NCI-H2029 treated with DMSO at 0.1 percent for 48 hours (cell line): ENCODE results near the gene EPB41L5.
"Not testable (repeated sequence)": the region's sequence is repeated elsewhere in the genome, so short reads cannot be mapped to it uniquely, and the experiment has no call there.

Source experiments
- DNase-seq: peaks from one replicate; lab custom pipeline; 2025; lab: John Stamatoyannopoulos, UW

The EPB41L5 gene

GRCh38 chr2:120141300-120142069 lies 128.6 kb downstream of the EPB41L5 start:
- DNase-seq, result no peak

GRCh38 chr2:120142528-120143219 lies 129.8 kb downstream of the EPB41L5 start:
- no peak for DNase-seq

DNA sequence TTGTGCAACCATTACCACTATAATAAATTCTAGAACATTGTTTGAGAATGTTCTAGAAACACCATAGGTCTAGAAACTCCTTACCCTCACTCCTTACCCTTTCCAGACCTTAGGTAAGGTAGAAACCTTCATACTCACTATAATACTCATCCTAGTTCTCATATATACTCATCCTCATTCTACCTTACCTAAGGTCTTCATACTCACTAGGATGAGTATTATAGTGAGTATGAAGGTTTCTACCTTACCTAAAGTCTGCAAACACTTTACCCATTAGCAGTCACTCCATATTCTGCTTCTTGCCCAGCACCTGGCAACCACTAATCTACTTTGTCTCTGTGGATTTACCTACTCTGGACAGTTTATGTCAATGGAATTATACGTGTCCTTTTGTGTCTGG lies 135.4 kb downstream of the EPB41L5 start:
- no peak for DNase-seq

DNA sequence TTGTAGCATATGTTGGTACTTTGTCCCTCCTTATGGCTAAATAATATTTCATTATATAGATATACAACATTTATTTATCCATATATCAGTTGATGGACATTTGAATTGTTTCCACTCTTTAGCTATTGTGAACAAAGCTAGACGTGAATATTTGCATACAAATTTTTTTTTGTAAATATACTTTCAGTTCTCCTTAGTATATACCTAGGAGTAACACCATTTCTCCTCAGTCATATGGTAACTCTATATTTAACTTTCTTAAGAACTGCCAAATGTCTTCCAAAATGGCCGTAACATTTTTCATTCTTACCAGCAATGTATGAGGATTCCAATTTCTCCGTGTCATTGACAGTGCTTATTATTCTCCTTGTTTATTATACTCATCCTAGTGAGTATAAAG lies 135.8 kb downstream of the EPB41L5 start:
- DNase-seq, result no peak

GRCh38 chr2:120149406-120149805 lies 136.5 kb downstream of the EPB41L5 start:
- DNase-seq, result no peak

- DNase-seq, result no peak
These were observed 137.2 kb downstream of the EPB41L5 start for GRCh38 chr2:120150040-120150482.

- no peak for DNase-seq
These were observed 142.4 kb downstream of the EPB41L5 start for GRCh38 chr2:120155308-120155707.

DNA sequence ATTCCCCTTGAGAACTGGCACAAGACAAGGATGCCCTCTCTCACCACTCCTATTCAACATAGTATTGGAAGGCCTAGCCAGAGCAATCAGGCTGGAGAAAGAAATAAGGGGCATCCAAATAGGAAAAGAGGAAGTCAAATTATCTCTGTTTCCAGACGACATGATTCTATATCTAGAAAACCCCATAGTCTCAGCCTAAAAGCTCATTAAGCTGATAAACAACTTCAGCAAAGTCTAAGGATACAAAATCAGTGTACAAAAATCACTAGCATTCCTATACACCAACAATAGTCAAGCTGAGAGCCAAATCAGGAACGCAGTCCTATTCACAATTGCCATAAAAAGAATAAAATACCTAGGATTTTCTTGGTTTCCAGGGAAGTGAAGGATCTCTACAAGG lies 145.8 kb downstream of the EPB41L5 start:
- DNase-seq, result not testable (repeated sequence)

GRCh38 chr2:120161190-120161589 lies 148.3 kb downstream of the EPB41L5 start:
- no peak for DNase-seq

- DNase-seq, result no peak
These were observed 149.8 kb downstream of the EPB41L5 start for GRCh38 chr2:120162716-120163115.

GRCh38 chr2:120167272-120167671 lies 154.4 kb downstream of the EPB41L5 start:
- no peak for DNase-seq

DNA sequence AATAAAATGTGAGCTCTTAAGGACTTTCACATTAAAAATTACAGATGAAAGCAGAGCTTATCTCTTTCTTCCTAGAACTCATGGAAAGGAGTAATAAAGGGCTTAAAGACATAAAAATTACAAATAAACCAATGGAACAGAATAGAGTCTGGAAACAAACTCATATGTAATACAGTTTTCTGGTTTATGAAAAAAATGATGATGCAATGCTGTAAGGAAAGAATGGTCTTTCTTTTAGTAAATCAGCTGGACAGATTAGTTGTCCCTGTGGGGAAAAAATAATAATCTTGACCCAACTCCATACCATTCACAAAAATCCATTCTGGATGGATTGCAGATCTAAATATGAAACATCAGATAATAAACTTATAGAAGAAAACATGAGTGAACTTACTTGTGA lies 156.1 kb downstream of the EPB41L5 start:
- DNase-seq, result no peak

DNA sequence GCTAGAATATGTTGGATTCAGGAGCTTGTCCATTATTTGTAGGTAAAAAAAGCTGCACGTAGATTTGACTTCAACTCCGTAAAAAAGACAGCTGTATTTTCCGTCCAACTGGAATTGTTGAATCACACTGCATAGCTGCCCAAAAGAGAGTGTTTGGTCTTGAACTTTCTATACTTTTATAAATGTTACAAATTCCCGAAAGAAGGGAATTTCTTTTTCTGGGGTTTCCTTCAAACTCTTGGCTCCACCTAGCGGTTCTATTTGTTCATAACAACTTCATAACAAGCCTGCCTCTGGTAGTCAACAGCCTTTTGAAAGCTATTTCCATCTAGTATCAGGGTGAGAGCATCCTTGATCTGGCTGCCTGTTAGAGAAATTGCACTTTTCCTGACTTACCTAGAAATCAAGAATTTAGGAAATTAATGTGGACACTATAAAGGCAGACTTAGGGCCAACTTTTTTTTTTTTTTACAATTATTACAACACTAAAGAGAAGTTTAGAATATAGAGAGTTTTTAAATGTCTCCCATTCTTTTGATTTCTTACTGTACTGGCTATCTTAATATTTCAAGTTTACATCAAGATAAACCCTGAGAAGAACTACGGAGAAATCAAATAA lies 162.2 kb downstream of the EPB41L5 start:
- peak; percentile 60 for DNase-seq

DNA sequence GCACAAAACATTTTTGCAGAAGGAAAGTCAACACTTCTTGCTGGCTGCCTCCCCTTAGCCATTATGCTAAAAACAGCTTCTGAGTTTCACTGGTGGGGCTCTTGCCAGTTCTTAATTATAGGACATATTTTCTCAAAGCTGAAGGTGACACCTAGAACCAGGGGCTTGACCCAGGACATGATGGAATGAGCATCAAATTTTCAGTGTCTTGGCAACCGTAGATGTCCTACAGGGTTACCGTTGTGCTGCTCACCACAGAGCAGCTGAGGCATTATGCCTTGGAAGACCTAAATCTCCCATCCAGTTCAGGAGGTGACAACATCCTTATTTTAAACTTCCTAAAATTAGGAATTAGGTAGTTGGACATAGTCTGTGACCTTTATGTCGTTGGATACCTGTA lies 163.6 kb downstream of the EPB41L5 start:
- no peak for DNase-seq

- DNase-seq, result no peak
These were observed 164.2 kb downstream of the EPB41L5 start for GRCh38 chr2:120177001-120177621.

- no peak for DNase-seq
These were observed 165.1 kb downstream of the EPB41L5 start for GRCh38 chr2:120177973-120178372.

DNA sequence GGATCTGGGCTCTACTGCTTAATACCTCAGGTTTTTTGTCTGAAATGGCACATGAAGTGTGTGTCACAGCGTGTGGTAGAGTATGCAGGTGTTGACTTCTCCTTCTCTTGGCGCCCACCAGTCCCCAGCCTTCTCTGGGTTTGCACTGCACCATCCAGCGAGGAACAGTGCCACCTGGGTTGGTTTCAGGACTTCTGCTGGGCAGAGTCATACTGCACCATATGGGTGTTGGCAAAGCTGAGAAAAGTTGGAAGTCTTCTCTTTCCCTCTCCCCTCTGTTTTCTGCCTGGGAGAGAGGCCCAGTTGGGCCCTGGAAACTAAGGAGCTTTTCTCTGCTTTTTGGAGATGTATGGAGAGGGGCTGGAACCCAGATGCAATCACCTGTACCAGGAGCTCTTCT lies 166.5 kb downstream of the EPB41L5 start:
- DNase-seq, result no peak

GRCh38 chr2:120180066-120180465 lies 167.2 kb downstream of the EPB41L5 start:
- no peak for DNase-seq

DNA sequence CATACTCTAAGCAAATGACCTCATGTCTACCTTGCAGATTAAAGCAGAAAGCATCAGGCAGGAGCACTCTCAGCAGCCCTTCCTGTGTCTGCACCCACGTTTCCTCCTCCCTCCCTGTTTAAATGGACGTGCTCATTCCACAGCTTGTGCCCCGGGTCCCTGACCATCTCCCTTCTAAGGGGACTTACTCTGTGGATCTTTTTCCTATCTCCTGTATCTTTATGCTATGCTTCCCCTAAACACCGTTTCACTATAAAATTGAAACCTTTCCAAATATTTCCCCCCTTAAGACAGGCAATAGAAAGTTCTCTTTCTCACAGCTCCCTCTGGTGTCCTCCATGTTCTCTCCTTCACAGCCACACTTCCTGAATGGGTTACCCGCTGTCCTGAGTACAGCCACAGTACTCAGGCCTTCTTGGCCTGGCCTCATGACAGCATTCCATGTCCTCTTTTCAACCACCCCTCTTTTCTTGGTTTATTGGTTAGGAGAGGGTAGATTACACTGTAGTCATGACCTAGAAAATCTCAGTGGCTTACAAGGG lies 169.2 kb downstream of the EPB41L5 start:
- DNase-seq, result no peak

GRCh38 chr2:120189189-120189588 lies 176.3 kb downstream of the EPB41L5 start:
- no peak for DNase-seq

DNA sequence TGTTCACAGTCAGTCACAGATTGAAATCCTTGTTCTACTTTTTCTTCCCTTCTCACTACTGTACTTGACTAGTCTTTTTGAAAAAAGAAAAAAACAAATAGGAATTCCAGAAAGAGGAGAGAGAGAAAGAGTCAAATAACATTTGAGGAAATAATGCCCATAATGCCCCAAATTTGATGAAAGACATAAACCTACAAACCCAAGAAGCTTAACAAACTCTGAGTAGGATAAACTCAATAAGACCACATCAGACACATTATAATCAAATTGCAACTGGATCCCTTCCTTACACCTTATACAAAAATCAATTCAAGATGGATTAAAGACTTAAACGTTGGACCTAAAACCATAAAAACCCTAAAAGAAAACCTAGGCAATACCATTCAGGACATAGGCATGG lies 179.4 kb downstream of the EPB41L5 start:
- no peak for DNase-seq

GRCh38 chr2:120195553-120195952 lies 182.7 kb downstream of the EPB41L5 start:
- DNase-seq, result no peak
